ENCODE data around the gene PPARG.

GRCh38 chr3:12343047-12343501 lies 54.2 kb downstream of the PPARG start:
- no peak for TF ChIP-seq EZH2 (IDR thresholded peaks at IDR 0.05; ENCODE audit: borderline replicate concordance, low read depth, low read length, severe bottlenecking)
- no peak for TF ChIP-seq CTCF (IDR thresholded peaks at IDR 0.05; ENCODE audit: borderline replicate concordance, extremely low read depth, low read length, poor library complexity, severe bottlenecking)
